DND-41 (cell line): ENCODE measurements around the gene TBCE.

Experiments used
- ATAC-seq: fragments of 200-7000 bp; cut with Tn5 transposase; 3 replicates; pipeline ENCODE4 v1.9.1; 2021; ENCODE audit warnings: low read depth; ENCODE audit not compliant: insufficient read depth
- DNase-seq: peaks from one replicate; pipeline ENCODE4 v3.0.0-alpha.2; 2020
- H2AFZ ChIP-seq: 2 replicates; pipeline ENCODE4 v1.6.0; 2012; ENCODE audit warnings: low read depth, low read length
- H3K27ac ChIP-seq: 2 replicates; pipeline ENCODE4 v1.5.1; 2012; ENCODE audit warnings: low read length, inconsistent platforms
- H3K27me3 ChIP-seq: fragments of 200-600 bp; sonication (generic); 2 replicates; pipeline ENCODE4 v1.6.0; 2012; ENCODE audit warnings: low read length, mild to moderate bottlenecking, inconsistent platforms; ENCODE audit not compliant: insufficient read depth, poor library complexity
- H3K36me3 ChIP-seq: 2 replicates; pipeline ENCODE4 v1.5.1; 2012; ENCODE audit warnings: low read length, inconsistent platforms; ENCODE audit not compliant: insufficient read depth
- H3K4me1 ChIP-seq: 2 replicates; pipeline ENCODE4 v1.5.1; 2012; ENCODE audit warnings: mild to moderate bottlenecking, low read length; ENCODE audit not compliant: insufficient read depth
- H3K4me2 ChIP-seq: 2 replicates; pipeline ENCODE4 v1.6.0; 2012; ENCODE audit warnings: mild to moderate bottlenecking, moderate library complexity, low read length, inconsistent platforms; ENCODE audit not compliant: insufficient read depth
- H3K4me3 ChIP-seq, 2 experiments: fragments of 200-600 bp in 1 of 2; shearing (Covaris generic) in 1 of 2; 2 replicates each; pipeline ENCODE4 v1.5.1; 2012 to 2016; ENCODE audit warnings: inconsistent platforms in 2 of 2, low read length in 2 of 2, mild to moderate bottlenecking in 2 of 2, low read depth in 1 of 2, moderate library complexity in 1 of 2
- H3K79me2 ChIP-seq: 2 replicates; pipeline ENCODE4 v1.6.0; 2012; ENCODE audit warnings: low read length, inconsistent platforms; ENCODE audit not compliant: insufficient read depth
- H3K9ac ChIP-seq: 2 replicates; pipeline ENCODE4 v1.6.0; 2012; ENCODE audit warnings: low read depth, mild to moderate bottlenecking, inconsistent platforms, low read length, moderate library complexity
- H3K9me3 ChIP-seq: 2 replicates; pipeline ENCODE4 v1.5.1; 2012; ENCODE audit warnings: low read length, moderate library complexity, mild to moderate bottlenecking, inconsistent platforms; ENCODE audit not compliant: insufficient read depth, severe bottlenecking
- H4K20me1 ChIP-seq: 2 replicates; pipeline ENCODE4 v1.6.0; 2012; ENCODE audit warnings: low read length; ENCODE audit not compliant: insufficient read depth
- EZH2 ChIP-seq: IDR thresholded peaks from 3 replicates; pipeline ENCODE4 v1.6.1; 2012; ENCODE audit warnings: borderline replicate concordance, low read depth, mild to moderate bottlenecking, moderate library complexity, low read length, inconsistent platforms; ENCODE audit not compliant: severe bottlenecking
- TF ChIP-seq, protein P1 (sequence below): IDR thresholded peaks from 2 replicates; pipeline ENCODE4 v1.5.1; 2012; ENCODE audit warnings: borderline replicate concordance, low read length, moderate library complexity, mild to moderate bottlenecking; ENCODE audit not compliant: poor library complexity, severe bottlenecking; ENCODE audit errors: extremely low read depth

Gene TBCE

GRCh38 chr1:235423214-235423652 is 56.0 kb downstream of the TBCE start:
- H3K79me2 ChIP-seq, result peaks cover 27% of the 10 kb centered on the region
- TF ChIP-seq, protein P1, sequence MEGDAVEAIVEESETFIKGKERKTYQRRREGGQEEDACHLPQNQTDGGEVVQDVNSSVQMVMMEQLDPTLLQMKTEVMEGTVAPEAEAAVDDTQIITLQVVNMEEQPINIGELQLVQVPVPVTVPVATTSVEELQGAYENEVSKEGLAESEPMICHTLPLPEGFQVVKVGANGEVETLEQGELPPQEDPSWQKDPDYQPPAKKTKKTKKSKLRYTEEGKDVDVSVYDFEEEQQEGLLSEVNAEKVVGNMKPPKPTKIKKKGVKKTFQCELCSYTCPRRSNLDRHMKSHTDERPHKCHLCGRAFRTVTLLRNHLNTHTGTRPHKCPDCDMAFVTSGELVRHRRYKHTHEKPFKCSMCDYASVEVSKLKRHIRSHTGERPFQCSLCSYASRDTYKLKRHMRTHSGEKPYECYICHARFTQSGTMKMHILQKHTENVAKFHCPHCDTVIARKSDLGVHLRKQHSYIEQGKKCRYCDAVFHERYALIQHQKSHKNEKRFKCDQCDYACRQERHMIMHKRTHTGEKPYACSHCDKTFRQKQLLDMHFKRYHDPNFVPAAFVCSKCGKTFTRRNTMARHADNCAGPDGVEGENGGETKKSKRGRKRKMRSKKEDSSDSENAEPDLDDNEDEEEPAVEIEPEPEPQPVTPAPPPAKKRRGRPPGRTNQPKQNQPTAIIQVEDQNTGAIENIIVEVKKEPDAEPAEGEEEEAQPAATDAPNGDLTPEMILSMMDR, result no peak
- no peak for TF ChIP-seq EZH2
- peak overlapping the region in 1 of 2 experiments; percentile 44; a peak in 2 of 4 replicates for H3K4me3 ChIP-seq
- peak overlapping the region; percentile 68 for H2AFZ ChIP-seq
- peak overlapping the region; percentile 69 for H3K4me2 ChIP-seq
- peak; percentile 70 for DNase-seq
- H3K9me3 ChIP-seq, result no peaks in the 10 kb centered on the region
- H3K27ac ChIP-seq, result peak overlapping the region; percentile 85
- no peaks in the 10 kb centered on the region for H3K27me3 ChIP-seq
- peaks cover 4% of the 10 kb centered on the region for H3K36me3 ChIP-seq
- peaks cover 8% of the 10 kb centered on the region for H4K20me1 ChIP-seq
- peaks cover 38% of the 10 kb centered on the region for H3K4me1 ChIP-seq
- peak; percentile 92 for ATAC-seq
- H3K9ac ChIP-seq, result peak overlapping the region; percentile 42

GRCh38 chr1:235424092-235424491 is 56.9 kb downstream of the TBCE start:
- no peaks in the 10 kb centered on the region for H3K9me3 ChIP-seq
- peaks cover 25% of the 10 kb centered on the region for H3K79me2 ChIP-seq
- H2AFZ ChIP-seq, result no peak overlapping the region
- no peak overlapping the region for H3K9ac ChIP-seq
- peak overlapping the region; percentile 85 for H3K27ac ChIP-seq
- 0 out of 2 replicates have a peak, but pooled peaks cover 2% of the 10 kb centered on the region for H3K36me3 ChIP-seq
- H4K20me1 ChIP-seq, result peaks cover 8% of the 10 kb centered on the region
- no peak for TF ChIP-seq EZH2
- TF ChIP-seq, protein P1, result no peak
- ATAC-seq, result no peak
- no peaks in the 10 kb centered on the region for H3K27me3 ChIP-seq
- H3K4me3 ChIP-seq, result peak overlapping the region in 1 of 2 experiments; percentile 44; a peak in 1 of 4 replicates
- peaks cover 38% of the 10 kb centered on the region for H3K4me1 ChIP-seq
- peak overlapping the region; percentile 69 for H3K4me2 ChIP-seq
- DNase-seq, result no peak

DNA sequence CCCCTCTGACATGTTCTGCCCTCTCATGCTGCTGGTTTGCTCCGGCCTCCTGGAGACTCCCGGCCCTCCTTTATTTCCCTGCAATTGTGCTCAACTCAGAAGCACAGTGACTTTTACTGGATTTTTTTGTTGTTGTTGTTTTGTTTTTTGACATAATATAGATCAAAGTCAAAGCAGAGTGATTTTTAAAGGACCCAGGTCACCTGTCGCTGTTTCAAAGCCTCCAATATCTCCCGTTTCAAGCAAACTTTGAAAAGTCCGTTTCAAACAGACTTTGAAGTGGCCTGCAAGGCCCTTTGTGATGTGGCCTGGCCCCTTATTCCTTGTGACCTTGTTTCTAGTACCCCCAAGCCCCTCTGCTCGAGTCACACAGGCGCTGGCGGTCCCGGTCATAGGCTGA is 58.1 kb downstream of the TBCE start:
- no peak for ATAC-seq
- no peak for TF ChIP-seq EZH2
- TF ChIP-seq, protein P1, result no peak
- peaks cover 25% of the 10 kb centered on the region for H3K79me2 ChIP-seq

More for the DNA sequence above, 58.1 kb downstream of the TBCE start:
- Histone ChIP-seq H3K36me3 (0 out of 2 replicates have a peak, but pooled peaks cover 2% of the 10 kb centered on the region), H3K27me3 (no peaks in the 10 kb centered on the region), H4K20me1 (peaks cover 8% of the 10 kb centered on the region), H3K9me3 (no peaks in the 10 kb centered on the region), H3K4me2 (no peak overlapping the region), H3K9ac (no peak overlapping the region), H3K4me3 (no peak overlapping the region), H3K27ac (no peak overlapping the region), H2AFZ (no peak overlapping the region), H3K4me1 (peaks cover 38% of the 10 kb centered on the region)
- no peak for DNase-seq
